HepG2 (cell line): ENCODE data around the gene RNU7-1. TPM values are rescaled to one million over a fixed set of nuclear protein-coding genes. Genes with fewer than 3 reads are reported as not detected.
A peak's percentile ranks its signal among the peaks of the same experiment; 100 is the strongest.

Source experiments
- ATAC-seq: fragments of 200-7000 bp; cut with Tn5 transposase; 3 replicates; pipeline ENCODE4 v1.9.1; 2020; ENCODE audit warnings: mild to moderate bottlenecking, moderate library complexity
- BruUV-seq: library from RNA; stranded (reverse); fragments of 400-500 nt; replicated peaks from 2 replicates; lab custom pipeline; 2021; lab: Mats Ljungman, UMichigan
- CTCF ChIA-PET: fragments of 300-600 bp; formaldehyde crosslinking; extraction: SDS; loops from one replicate; lab custom pipeline; 2021; ENCODE audit warnings: low total read pairs, inconsistent platforms, low intra/inter-chr PET ratio; lab: Yijun Ruan, JAX
- POLR2A ChIA-PET: fragments of 350-600 bp; sonication (Branson Sonifier 250); formaldehyde crosslinking; loops from one replicate; lab custom pipeline; 2020; ENCODE audit warnings: antibody characterized with exemption, inconsistent platforms; lab: Yijun Ruan, JAX
- DNase-seq: peaks from one replicate; pipeline ENCODE4 v3.0.0-alpha.2; 2015; ENCODE audit warnings: low spot score
- FAIRE-seq: peaks from 3 replicates; lab custom pipeline; 2011; peaks lifted over from hg19 to GRCh38; lab: Jason Lieb, UNC
- H2AFZ ChIP-seq: one replicate; pipeline ENCODE4 v1.6.1; 2011; ENCODE audit warnings: low read length, inconsistent platforms
- H3K27ac ChIP-seq: fragments of 300-600 bp; 3 replicates; pipeline ENCODE4 v1.8.0; 2011; ENCODE audit warnings: mixed run types, mild to moderate bottlenecking, mixed read lengths, low read length, inconsistent platforms; ENCODE audit not compliant: insufficient read depth; ENCODE audit errors: extremely low read length
- H3K27me3 ChIP-seq, 2 experiments: fragments of 200-600 bp in 1 of 2; 2 replicates in 1 of 2; 3 replicates in 1 of 2; pipeline versions ENCODE4 v1.6.0 to v1.8.0; 2011; ENCODE audit warnings: low read length in 2 of 2, mild to moderate bottlenecking in 2 of 2, moderate library complexity in 2 of 2, inconsistent platforms in 1 of 2; ENCODE audit not compliant: insufficient read depth in 2 of 2, control insufficient read depth in 1 of 2
- H3K36me3 ChIP-seq, 2 experiments: fragments of 200-600 bp in 1 of 2; replicated peaks in 1 of 2; 2 replicates in 1 of 2; 3 replicates in 1 of 2; pipeline versions ENCODE4 v1.5.1 to v1.8.0; 2011; ENCODE audit warnings: low read length in 2 of 2, inconsistent platforms in 1 of 2; ENCODE audit not compliant: insufficient read depth in 2 of 2, control insufficient read depth in 1 of 2
- H3K4me1 ChIP-seq: 2 replicates; pipeline ENCODE4 v1.5.1; 2012; ENCODE audit warnings: low read length, inconsistent platforms; ENCODE audit not compliant: insufficient read depth
- H3K4me2 ChIP-seq: 2 replicates; pipeline ENCODE4 v1.6.0; 2011; ENCODE audit warnings: low read depth, low read length, inconsistent platforms
- H3K4me3 ChIP-seq, 3 experiments: fragments of 200-600 bp in 1 of 3; sonication (generic), shearing (Covaris generic) in 1 of 3; replicated peaks in 1 of 3; 2 replicates each; pipeline ENCODE4 v1.5.1; 2011 to 2016; ENCODE audit warnings: low read length in 3 of 3, inconsistent platforms in 2 of 3, low read depth in 2 of 3, mild to moderate bottlenecking in 2 of 3, control low read depth in 1 of 3, mixed read lengths in 1 of 3; ENCODE audit not compliant: insufficient read depth in 1 of 3
- H3K79me2 ChIP-seq: one replicate; pipeline ENCODE4 v1.6.1; 2011; ENCODE audit warnings: low read length, inconsistent platforms; ENCODE audit not compliant: insufficient read depth
- H3K9ac ChIP-seq: 2 replicates; pipeline ENCODE4 v1.6.0; 2011; ENCODE audit warnings: mild to moderate bottlenecking, low read depth, low read length, inconsistent platforms; ENCODE audit not compliant: insufficient read depth
- H3K9me3 ChIP-seq: 2 replicates; pipeline ENCODE4 v1.5.1; 2012; ENCODE audit warnings: mild to moderate bottlenecking, low read length
- H4K20me1 ChIP-seq: 2 replicates; pipeline ENCODE4 v1.6.0; 2011; ENCODE audit warnings: inconsistent platforms, mild to moderate bottlenecking, low read length, moderate library complexity; ENCODE audit not compliant: insufficient read depth
- ATF6 ChIP-seq: sonication (generic); formaldehyde crosslinking; conservative IDR thresholded peaks from 2 replicates; pipeline ENCODE4 v1.4.0; 2020; ENCODE audit warnings: missing genetic modification reagents
- PLRG1 ChIP-seq: fragments of 450-650 bp; conservative IDR thresholded peaks from 2 replicates; pipeline ENCODE4 v1.6.1; 2016
- POLR2G ChIP-seq: fragments of 200-400 bp; formaldehyde crosslinking; IDR thresholded peaks from 2 replicates; pipeline ENCODE4 v1.6.1; 2018; ENCODE audit warnings: mild to moderate bottlenecking, low read depth, low read length, moderate library complexity
- SSRP1 ChIP-seq: IDR thresholded peaks from 2 replicates; pipeline ENCODE4 v1.6.1; 2016; ENCODE audit warnings: control low read depth
- TAF1 ChIP-seq: sonication (generic); formaldehyde crosslinking; IDR thresholded peaks from 2 replicates; pipeline ENCODE4 v1.4.0; 2020; ENCODE audit warnings: missing genetic modification reagents
- ZNF639 ChIP-seq: conservative IDR thresholded peaks from 2 replicates; pipeline ENCODE4 v1.6.1; 2018; ENCODE audit warnings: missing genetic modification reagents
- WGBS: methylation state at CpG from one replicate; pipeline ENCODE4 v1.1.6; 2017; ENCODE audit warnings: low lambda C conversion rate; 5-methylcytosine and 5-hydroxymethylcytosine counted together
- in situ Hi-C: cut with HindIII; loops from 2 replicates; pipeline ENCODE4 v1.10.0; 2017; ENCODE audit warnings: low pct_unique_long_range_greater_than_20kb; ENCODE audit not compliant: extremely low pct_ligation_motif_present
- intact Hi-C: fragments of 100-400 bp; cut with micrococcal nuclease; formaldehyde crosslinking; loops from one replicate; pipeline ENCODE4 v1.10.0; 2022; ENCODE audit not compliant: unreplicated experiment
- polyA plus RNA-seq, 8 experiments: library from polyadenylated mRNA; depleted of rRNA in 3 of 8; stranded (reverse) in 7 of 8; unstranded in 1 of 8; fragments of >200 nt; fragmentation: Illumina TruSeq in 4 of 8; extraction: Trizol in 4 of 8; gene quantifications; 2 replicates each; pipeline versions ENCODE4 v1.2.1 to v1.2.3, GENCODE V29; 2011 to 2016; ENCODE audit warnings: low read depth in 4 of 8, missing spikeins in 1 of 8, mixed read lengths in 1 of 8; ENCODE audit not compliant: insufficient read depth in 1 of 8
- total RNA-seq, 5 experiments: library from RNA; depleted of rRNA; stranded (reverse); fragments of >200 nt; fragmentation: Illumina TruSeq; extraction: Trizol; gene quantifications; 2 replicates each; pipeline ENCODE4 v1.2.3, GENCODE V29; 2016; ENCODE audit warnings: low read depth in 1 of 5

The RNU7-1 gene
- total and polyA plus RNA-seq, 2 of the 13 experiments (the other 11 are each of a cell fraction or from before 2014, with no cell fraction given) = not detected

GRCh38 chr12:6936194-6936635 lies 7.4 kb upstream of the RNU7-1 start:
- Histone ChIP-seq H3K9ac (no peak overlapping the region), H3K27me3 (no peaks in the 10 kb centered on the region), H3K79me2 (peaks cover 6% of the 10 kb centered on the region), H3K36me3 (peaks cover 7 to 33% of the 10 kb centered on the region in 2 experiments), H3K4me3 (no peak overlapping the region), H3K9me3 (no peaks in the 10 kb centered on the region), H2AFZ (no peak overlapping the region), H3K27ac (no peak overlapping the region), H3K4me2 (no peak overlapping the region), H3K4me1 (peaks cover 32% of the 10 kb centered on the region), H4K20me1 (no peaks in the 10 kb centered on the region)
- in situ Hi-C loops (no loop called here), intact Hi-C loops (no loop called here)
- FAIRE-seq (no peak), DNase-seq (no peak), ATAC-seq (no peak)
- WGBS = 97% methylated on average over 3 of the region's 3 CpGs
- ChIA-PET POLR2A (interaction anchor here (4.6 kb wide), 1 partner anchor 11 kb away, joined by 30 read pairs; no protein-coding TSS in a partner anchor), CTCF (no interaction called here)
- TF ChIP-seq TAF1 (CRISPR knock-in tag) (no peak), POLR2G (0 out of 2 replicates have a peak, but pooled peaks have one; percentile 10), SSRP1 (no peak), PLRG1 (no peak), ZNF639 (no peak), ATF6 (CRISPR knock-in tag) (no peak)
- no TSS peak for BruUV-seq
